GM21515 (cell line): ENCODE data around the gene C2orf68.
A peak's percentile ranks its signal among the peaks of the same experiment; 100 is the strongest.
"Not testable (repeated sequence)": the region's sequence is repeated elsewhere in the genome, so short reads cannot be mapped to it uniquely, and the experiment has no call there.

ENCODE experiments used
- ATAC-seq: cut with Tn5 transposase; IDR thresholded peaks from one replicate; pipeline ENCODE4 v1.9.1; 2021; ENCODE audit not compliant: unreplicated experiment

C2orf68 gene, protein sequence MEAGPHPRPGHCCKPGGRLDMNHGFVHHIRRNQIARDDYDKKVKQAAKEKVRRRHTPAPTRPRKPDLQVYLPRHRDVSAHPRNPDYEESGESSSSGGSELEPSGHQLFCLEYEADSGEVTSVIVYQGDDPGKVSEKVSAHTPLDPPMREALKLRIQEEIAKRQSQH

DNA sequence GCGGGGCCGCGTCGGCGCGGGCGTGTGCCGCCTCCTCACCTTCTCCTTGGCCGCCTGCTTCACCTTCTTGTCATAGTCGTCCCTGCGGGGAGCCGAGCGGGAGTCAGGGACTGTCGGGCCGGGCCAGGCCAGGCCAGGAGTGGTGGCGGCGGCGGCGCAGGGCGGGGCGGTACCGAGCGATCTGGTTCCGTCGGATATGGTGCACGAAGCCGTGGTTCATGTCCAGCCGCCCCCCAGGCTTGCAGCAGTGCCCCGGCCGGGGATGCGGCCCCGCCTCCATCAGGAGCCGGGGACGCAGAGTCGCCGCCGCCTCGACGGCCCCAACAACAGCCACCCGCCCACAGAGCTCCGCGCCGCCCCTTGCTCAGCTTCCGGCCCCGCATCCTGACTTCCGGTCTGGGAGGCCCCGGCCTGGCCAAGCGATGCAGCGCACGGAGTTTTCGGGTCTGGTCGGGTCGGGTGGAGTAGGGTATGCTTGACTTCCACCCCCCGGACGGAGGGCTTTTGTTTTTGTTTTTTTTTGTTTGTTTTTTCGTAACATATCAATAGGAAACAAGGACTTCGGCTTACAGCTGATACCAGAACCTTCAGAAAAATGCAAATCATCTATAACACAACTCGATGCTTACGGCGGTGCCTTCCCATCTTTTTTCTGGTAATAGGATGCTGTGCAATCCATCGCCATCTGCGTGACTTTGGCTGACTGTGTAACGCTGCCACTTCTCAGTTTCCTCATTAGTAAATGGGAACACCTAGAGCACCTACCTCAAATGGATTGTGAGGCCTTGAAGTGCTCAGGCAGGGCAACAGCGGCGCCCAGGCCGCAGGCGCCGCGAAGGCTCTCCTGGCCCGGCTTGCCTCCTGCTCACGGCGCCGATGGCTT is at the start of gene C2orf68:
Gene C2orf68 (minus strand): TSS at position 362 of the 883 bp plus-strand sequence. CDS start 82 bp downstream, at position 280.
- peak; percentile 74 for ATAC-seq

DNA sequence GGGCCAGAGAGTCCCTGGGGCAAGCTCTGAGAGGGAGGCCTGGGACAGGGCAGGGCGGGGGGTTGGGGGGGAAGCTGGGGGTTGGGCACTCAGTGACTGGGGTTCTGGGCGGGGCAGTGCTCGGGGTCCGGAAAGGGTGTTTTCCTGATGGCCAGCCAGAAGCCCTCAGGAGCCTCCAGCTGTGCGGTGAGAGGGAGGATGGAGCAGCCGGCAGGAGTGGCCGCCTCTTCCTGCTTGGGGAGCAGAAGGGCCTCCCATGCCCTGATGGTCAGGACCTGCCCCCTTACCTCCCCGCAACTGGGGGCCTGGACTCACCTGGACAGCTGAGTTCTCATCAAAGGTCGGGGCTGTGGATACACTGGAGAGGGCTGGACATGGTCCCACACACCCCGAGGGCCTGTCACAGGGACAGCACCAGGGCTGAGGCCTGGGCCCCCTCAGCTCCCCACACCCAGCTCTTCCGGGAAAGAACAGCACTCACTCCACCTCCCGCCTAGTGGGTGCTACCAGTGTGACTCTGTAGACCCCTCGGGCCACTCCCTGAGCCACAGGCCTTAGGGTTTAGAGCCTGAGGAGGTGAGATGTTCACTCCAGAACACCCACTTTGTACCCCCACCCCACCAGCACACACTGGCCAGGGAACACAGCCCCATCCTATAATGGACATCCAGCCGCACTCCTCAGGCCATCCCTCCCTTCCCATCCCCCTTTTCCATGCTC is 49.4 kb upstream of the C2orf68 start:
- no peak for ATAC-seq

DNA sequence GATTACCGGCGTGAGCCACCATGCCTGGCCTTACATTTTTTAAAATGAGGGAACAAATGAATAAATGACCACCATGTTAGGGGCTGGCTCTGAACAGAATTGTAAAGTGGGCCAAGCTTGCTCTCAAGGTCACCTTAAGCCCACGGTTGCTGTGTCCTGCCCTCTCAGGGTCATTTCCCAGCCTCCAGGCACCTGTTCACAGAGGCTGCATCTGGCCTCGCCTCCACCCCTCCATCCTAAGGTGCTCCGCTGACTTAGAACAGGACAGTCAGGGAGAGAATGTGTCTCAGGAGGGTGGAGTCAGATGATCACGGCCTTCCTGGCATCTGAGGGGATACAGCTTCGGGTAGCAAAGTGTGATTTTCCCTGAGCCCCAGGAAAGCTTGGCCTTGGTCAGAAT is 48.9 kb upstream of the C2orf68 start:
- ATAC-seq, result no peak

DNA sequence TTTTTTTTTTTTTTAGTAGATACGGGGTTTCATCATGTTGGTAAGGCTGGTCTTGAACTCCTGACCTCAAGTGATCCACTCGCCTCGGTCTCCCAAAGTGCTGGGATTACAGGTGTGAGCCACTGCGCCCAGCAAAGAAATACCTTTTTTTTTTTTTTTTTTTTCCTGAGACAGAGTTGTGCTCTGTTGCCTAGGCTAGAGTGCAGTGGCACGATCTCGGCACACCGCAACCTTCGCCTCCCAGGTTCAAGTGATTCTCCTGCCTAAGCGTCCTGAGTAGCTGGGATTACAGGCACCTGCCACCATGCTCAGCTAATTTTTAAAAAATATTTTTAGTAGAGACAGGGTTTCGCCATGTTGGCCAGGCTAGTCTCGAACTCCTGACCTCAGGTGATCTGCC is 48.4 kb upstream of the C2orf68 start:
- not testable (repeated sequence) for ATAC-seq

DNA sequence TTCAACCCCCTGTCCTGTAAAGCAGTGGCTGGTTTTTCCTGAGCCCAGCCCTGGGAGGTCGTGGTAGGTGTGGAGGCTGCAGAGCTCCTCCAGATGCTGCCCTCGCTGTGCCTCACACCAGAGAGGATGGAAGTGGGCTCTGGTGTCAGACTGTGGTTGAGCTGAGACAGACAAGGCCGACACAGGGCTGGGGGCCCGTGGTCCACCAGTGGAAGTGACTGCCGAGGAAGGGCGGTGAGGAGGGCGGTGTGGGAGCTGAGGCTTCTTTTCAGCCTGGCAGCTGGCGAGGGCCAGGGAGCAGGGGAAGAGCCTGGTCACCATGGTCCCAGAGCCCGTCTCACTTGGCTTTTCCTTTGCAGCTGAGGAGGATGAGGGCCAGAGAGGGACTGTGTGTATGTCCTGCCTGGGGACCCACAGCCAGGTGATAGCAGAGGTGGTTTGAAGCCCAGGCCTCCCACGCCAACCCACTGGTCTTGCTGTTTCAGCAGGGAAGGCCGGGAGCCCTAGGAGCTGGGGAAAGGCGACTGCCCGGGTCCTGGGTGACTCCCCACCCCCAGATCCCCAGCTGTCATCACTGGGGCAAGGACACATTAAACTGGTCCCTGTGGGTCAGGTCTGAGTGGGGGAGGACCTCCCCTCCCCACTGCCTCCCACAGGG is 47.6 kb upstream of the C2orf68 start:
- no peak for ATAC-seq

DNA sequence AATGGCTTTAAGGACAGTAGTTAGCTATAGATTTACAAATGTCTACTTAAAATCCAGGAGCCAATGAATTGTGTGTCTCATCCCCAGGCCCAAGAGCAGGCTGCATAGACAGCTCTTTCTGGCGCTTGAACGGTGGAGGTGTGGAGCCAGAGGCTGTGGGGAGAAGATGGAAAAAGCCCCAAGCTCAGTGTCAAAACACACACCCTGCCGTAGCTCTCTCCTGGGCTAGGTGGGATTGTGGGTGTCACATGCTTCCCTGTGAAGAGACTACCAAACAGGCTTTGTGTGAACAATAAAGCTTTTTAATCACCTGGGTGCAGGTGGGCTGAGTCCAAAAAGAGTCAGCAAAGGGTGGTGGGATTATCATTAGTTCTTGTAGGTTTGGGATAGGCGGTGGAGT is 45.5 kb upstream of the C2orf68 start:
- not testable (repeated sequence) for ATAC-seq

DNA sequence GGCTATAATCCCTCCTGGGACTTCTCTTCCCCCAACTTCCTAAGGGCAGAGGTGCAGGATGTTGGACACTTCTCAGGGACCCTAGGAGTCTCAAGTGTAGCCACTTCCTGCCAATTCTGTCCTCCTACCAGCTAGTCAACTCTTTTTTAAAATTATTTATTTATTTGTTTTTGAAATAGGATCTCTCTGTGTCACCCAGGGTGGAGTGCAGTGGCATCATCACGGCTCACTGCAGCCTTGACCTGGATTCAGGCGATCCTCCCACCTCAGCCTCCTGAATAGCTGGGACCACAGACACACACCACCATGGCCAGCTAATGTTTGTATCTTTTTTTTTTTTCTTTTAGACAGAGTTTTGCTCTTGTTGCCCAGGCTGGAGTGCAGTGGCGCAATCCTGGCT is 44.6 kb upstream of the C2orf68 start:
- no peak for ATAC-seq

DNA sequence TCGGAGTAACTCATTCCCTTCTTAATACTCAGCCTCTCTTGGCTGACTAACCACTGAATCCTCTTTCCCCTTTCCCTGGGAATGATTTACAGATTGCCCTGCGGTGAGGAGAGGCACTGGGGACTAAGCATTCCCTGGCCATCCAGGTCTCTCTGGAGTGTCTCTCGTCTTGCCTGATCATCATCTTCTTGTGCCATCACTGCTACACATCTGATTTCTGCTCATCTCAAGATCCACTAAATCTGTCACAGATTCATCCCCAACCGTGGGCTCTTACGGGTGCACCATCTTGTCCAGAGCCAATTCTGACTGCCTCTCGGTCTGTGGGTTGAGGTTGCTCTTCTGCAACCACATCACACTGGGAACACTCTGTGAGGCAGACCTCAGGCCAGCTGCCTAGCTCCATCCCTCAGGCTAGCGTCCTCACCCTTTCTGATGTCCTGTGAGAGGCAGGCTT is 44.1 kb upstream of the C2orf68 start:
- ATAC-seq, result no peak

DNA sequence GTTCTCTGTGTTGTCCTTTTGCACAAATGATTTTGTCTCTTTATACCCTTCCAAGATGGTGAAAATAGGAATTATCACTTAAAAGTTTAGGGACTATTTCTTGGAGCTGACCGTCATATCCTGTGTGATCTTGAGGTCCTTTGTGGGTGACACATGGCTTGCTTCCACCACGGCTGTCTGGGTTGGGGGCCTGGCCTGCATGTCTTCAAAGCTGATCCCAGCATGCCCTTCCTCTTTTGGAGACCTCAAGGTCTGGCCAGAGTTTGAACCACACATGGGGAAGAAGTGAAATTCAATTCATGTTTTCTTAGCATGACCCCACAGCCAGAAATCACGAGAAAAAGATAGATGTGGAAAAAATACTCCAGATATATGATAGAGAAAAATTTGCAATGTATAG is 42.1 kb upstream of the C2orf68 start:
- no peak for ATAC-seq

DNA sequence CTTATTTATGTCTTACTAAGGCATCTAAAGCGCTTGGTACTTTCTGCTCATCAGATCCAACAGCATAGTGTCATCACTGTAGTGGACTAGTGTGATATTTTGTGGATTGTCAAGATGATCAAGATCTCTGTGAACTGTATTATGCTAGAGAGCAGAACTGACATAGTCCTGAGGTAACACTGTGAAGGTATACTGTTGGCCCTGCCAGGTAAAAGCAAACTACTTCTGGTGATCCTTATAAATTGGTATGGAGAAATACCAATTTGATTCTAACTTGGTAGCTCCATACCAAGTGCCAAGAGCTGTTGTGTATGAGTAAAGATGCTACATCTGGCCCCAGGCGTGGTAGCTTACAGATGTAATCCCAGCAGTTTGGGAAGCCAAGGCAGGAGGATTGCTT is 40.2 kb upstream of the C2orf68 start:
- no peak for ATAC-seq

DNA sequence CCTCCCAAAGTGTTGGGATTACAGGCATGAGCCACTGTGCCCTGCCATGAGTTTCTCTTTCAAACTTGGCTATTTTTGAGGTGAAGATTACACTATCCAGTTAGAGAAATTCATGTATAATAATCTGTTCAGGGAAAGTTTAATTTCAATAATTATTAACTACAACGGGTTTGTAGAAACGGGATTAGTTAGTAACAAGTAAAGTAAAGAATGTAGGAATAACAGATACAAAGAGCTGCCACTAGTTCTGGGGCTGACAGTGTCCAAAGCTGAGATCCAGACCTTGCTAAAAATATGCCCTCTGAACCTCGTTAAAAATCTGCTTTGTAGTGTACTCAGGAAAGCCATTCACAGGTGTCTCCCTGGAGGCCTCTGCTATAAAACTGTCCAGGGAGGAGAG is 39.2 kb upstream of the C2orf68 start:
- ATAC-seq, result no peak

DNA sequence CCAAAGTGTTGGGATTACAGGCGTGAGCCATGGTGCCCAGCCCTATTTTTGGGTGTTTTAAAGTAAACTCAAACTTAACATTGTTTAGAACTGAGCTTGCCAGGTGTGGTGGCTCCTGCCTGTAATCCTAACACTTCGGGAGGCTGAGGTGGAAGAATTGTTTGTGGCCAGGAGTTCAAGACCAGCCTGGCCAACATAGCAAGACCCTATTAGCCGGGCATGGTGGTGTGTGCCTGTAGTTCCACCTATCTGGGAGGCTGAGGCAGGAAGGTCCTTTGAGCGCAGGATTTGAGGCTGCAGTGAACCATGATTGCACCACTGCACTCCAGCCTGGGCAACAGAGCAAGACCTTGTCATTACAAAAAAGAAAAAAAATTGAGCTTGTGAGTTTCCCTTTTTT is 38.6 kb upstream of the C2orf68 start:
- ATAC-seq, result no peak

DNA sequence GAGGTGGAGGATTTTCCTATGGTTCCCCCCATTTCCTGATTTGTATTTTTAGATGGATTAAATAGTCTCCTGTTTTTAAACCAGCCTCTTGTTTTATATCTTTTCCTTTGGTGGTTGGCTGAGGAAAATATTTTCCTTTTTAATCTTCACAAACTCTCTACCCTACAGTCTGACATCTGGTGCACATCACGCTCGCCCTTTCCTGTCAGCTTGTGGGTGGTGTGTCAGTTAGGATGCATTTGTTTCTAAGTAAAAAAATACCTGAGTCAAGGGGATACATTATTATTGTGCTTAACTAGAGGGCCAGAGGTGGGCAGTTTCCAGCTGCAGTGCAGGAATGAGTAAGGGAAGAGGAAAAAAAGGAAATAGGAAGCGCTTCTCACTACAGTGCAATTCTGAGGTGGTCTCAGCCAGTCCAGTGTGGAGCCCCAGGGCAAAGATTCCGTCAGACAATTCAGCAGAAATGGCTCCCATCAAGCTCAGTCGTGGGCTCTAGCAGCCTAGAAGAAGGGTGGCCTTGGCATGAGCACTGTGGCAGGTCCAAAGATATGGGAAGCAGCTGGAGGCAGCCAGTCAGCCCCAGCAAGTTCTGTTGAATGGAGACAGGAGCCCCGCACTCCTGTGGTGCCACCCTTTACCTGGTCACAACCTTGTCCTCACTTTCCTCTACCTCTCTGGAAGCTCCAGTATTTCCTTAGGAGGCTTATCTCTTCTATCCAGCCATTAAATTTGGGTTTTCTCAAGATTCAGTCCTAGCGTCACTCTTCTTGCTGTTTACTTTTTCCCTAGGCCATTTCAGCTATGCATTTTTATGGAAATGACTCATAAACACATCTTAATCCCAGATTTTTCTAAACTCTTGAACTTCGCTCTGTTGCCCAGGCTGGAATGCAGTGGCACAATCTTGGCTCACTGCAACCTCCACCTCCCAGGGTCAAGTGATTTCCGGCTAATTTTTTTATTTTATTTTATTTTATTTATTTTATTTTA is 37.6 kb upstream of the C2orf68 start:
- no peak for ATAC-seq

DNA sequence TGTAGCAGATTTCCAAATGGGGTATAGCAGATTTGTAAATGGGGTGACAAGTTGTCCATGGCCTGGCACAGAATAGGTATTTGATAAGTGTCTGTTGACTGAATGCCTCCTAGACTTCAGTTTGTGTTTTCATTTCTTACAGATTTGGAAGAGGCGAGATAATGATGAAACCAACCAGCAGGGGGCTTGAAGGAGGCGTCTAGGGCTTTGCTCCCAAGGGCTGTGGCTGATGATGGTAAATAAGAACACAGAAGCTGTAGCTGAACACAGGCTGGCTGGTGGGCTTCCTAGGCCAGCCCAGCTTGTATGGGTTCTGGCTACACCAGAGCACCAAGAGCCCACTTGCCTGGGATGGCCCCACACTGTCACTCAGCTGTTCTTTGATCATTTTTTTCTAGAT is 36.8 kb upstream of the C2orf68 start:
- no peak for ATAC-seq

DNA sequence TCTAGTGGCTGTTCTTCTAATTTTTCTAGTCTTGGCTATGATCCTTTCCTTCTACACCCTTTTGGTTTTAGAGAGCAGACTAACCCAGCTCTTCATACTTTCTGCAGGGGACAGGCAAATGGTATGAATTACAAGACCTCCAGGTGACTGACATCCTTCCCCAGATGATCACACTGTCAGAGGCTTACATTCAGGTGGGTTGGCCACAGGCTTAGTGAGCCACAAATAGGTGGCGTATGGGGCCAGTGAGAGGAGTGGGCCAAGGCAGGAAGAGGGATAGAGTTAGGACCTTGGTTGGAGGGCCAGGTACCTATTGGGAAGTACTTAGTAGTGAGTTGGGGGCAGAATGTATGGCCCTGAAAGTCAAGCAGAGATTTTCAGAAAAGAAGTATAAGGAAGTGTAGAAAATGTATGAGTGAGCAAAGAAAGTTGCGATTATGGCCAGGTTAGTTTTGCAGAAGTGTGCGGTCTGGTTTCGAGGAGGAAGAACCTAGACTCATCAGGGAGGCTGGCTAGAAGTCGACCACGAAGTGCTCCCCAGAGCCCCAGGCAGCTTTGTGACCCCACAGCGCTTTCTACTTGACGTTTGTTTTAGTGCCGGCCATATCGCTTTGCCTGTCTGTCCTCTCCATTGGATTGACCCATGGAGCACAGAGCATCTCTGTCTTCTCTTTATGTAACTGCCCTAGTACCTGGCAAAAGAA is 36.1 kb upstream of the C2orf68 start:
- ATAC-seq, result no peak

DNA sequence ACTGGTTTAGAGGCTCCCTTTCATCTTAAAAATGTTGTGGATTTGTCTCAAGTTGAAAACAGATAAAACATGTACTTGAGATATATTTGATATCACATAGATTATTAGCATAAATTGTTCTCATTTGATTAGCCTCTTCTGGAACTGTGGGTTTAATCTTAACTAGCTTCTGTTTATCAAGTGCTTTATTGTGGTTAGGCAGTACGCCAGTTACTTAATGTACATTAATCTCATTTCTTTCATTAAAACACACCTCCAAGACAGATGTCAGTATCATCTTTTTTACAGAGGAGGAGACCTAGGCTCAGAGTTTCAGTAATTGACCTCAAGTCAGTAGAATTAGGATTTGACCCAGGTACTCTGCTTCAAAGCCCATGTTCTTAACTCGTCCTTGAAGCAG is 34.3 kb upstream of the C2orf68 start:
- ATAC-seq, result no peak

DNA sequence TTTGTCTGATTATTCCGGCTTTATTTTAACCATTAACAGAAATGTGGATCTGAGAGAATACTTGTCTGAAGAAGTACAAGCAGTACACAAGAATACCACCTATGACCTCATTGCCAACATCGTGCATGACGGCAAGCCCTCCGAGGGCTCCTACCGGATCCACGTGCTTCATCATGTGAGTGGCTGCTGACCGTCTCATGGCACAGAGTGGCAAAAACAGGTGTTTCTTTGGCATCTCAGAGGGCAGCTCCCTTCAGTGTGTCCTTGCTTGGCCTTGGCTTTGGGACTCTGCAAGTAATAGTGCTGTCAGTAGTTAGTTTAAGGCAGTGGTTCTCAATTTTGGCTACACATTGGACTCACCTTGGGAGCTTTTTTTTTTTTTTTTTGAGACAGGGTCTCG is 33.0 kb upstream of the C2orf68 start:
- ATAC-seq, result no peak

DNA sequence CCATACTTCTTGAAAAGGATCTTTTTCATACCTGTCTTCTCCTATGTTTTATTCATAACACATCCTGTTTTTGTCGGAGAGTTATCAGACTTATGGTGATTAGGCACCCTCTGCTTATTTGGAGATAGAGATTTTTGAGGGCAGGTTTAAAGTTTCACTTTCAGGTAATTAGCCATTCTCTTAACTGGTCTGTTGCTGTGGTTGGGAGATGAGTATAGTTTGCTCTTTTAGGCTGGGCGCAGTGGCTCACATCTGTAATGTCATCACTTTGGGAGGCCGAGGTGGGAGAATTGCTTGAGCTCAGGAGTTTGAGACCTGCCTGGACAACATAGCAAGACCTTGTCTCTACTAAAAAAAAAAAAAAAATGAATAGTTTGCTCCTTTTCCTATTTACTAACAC is 30.9 kb upstream of the C2orf68 start:
- ATAC-seq, result no peak

DNA sequence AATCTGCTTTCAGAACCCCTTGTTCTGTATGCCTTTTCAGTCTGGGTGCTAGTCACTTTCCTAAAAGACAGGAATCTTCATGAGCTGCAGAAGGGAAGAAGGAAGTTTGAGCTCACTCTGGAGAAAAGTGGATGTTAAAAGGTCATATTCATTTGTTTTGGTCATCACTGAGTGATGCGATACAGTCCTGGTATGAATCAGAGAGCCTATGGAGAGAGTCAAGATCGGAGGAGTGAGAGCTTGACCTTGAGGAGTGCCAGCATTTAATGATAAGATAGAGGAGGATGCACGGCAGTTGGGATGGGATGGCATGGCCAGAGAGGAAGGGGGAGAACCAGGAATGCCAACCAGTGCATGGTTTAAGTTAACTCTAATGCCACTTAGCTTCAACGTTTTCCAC is 23.8 kb upstream of the C2orf68 start:
- ATAC-seq, result no peak

DNA sequence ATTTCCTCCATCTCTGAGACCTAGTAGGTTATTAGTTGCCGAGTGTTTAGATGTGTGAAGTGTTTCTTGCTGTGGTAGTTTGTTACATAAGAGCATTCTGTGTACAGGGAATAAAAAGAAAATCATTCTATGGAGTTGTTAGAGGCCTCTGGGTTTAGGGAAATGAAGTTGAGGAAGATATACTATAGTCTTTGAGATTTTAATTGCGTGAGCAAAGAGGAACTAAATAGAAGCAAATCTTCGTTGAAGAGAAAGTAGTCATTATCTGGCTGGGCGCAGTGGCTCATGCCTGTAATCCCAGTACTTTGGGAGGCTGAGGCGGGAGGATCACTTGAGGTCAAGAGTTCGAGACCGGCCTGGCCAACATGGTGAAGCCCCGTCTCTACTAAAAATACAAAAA is 23.1 kb upstream of the C2orf68 start:
- ATAC-seq, result no peak
